GM18907 (cell line): Measurements from ENCODE around the gene SFXN1.

Experiments used
- ATAC-seq: cut with Tn5 transposase; IDR thresholded peaks from one replicate; pipeline ENCODE4 v1.9.1; 2021; ENCODE audit warnings: mild to moderate bottlenecking, moderate library complexity; ENCODE audit not compliant: unreplicated experiment

Gene SFXN1

GRCh38 chr5:175538576-175538975 lies 60.2 kb downstream of the SFXN1 start:
- ATAC-seq: no peak

GRCh38 chr5:175539936-175540335 lies 61.6 kb downstream of the SFXN1 start:
- ATAC-seq: no peak

- no peak for ATAC-seq
Measured at GRCh38 chr5:175541264-175541663, 62.9 kb downstream of the SFXN1 start.

- ATAC-seq: no peak
Measured at GRCh38 chr5:175542232-175542965, 64.0 kb downstream of the SFXN1 start.

- ATAC-seq: no peak
Measured at GRCh38 chr5:175542966-175543235, 64.5 kb downstream of the SFXN1 start.

- no peak for ATAC-seq
Measured at GRCh38 chr5:175544108-175544511, 65.8 kb downstream of the SFXN1 start.

GRCh38 chr5:175544586-175544985 lies 66.2 kb downstream of the SFXN1 start:
- ATAC-seq: no peak

GRCh38 chr5:175547842-175548241 lies 69.5 kb downstream of the SFXN1 start:
- ATAC-seq: no peak

GRCh38 chr5:175548626-175549311 lies 70.4 kb downstream of the SFXN1 start:
- no peak for ATAC-seq

GRCh38 chr5:175550055-175550805 lies 71.9 kb downstream of the SFXN1 start:
- ATAC-seq: no peak

- ATAC-seq: no peak
Measured at GRCh38 chr5:175551266-175551665, 72.9 kb downstream of the SFXN1 start.

- ATAC-seq: no peak
Measured at GRCh38 chr5:175554296-175554695, 75.9 kb downstream of the SFXN1 start.

GRCh38 chr5:175555168-175555785 lies 76.9 kb downstream of the SFXN1 start:
- no peak for ATAC-seq

GRCh38 chr5:175556794-175557193 lies 78.4 kb downstream of the SFXN1 start:
- ATAC-seq: no peak

- no peak for ATAC-seq
Measured at GRCh38 chr5:175557778-175558177, 79.4 kb downstream of the SFXN1 start.

- ATAC-seq: no peak
Measured at GRCh38 chr5:175558801-175559480, 80.6 kb downstream of the SFXN1 start.

GRCh38 chr5:175560011-175560410 lies 81.7 kb downstream of the SFXN1 start:
- no peak for ATAC-seq

GRCh38 chr5:175561085-175561484 lies 82.7 kb downstream of the SFXN1 start:
- ATAC-seq: no peak

- no peak for ATAC-seq
Measured at GRCh38 chr5:175564716-175565115, 86.4 kb downstream of the SFXN1 start.

- ATAC-seq: no peak
Measured at GRCh38 chr5:175566697-175567096, 88.3 kb downstream of the SFXN1 start.

- ATAC-seq: no peak
Measured at GRCh38 chr5:175567954-175568353, 89.6 kb downstream of the SFXN1 start.
